Measurements from ENCODE around the gene MICU1. TPM values are rescaled to one million over a fixed set of nuclear protein-coding genes. Genes with fewer than 3 reads are reported as not detected.
"Not testable (repeated sequence)": the region's sequence is repeated elsewhere in the genome, so short reads cannot be mapped to it uniquely, and the experiment has no call there.

The MICU1 gene
- polyA plus RNA-seq, result 10 to 100 TPM; 15.0 to 18.1 TPM

GRCh38 chr10:72625608-72626443 lies at the start of gene MICU1:
TSS of gene MICU1 (minus strand) at chr10:72626079. CDS start at chr10:72566793, 59,286 bp downstream.
- Histone ChIP-seq H3K4me1 (ENCODE audit: control insufficient read depth in 2 of 2, insufficient read depth in 2 of 2, low read length in 1 of 2) (no peaks in the 10 kb centered on the region), H3K36me3 (ENCODE audit: control insufficient read depth in 2 of 2, insufficient read depth in 2 of 2, low read length in 1 of 2) (no peaks in the 10 kb centered on the region), H3K27me3 (ENCODE audit: control insufficient read depth in 1 of 2, insufficient read depth in 2 of 2, low read length in 2 of 2) (no peaks in the 10 kb centered on the region), H3K4me3 (ENCODE audit: low read depth in 1 of 2, low read length in 2 of 2) (peak within 1 kb of the TSS; percentile 81 to 93), H3K9me3 (ENCODE audit: control insufficient read depth in 2 of 2, insufficient read depth in 1 of 2, low read depth in 1 of 2, low read length in 1 of 2) (no peaks in the 10 kb centered on the region), H3K27ac (ENCODE audit: low read depth in 2 of 2, low read length in 1 of 2) (peak within 1 kb of the TSS; percentile 32 to 87)
- 0 to 1% methylated on average over 46 to 49 of the region's 49 CpGs for WGBS, 2 donors

GRCh38 chr10:72674174-72674573 lies 48.3 kb upstream of the MICU1 start:
- H3K4me3 ChIP-seq (ENCODE audit: low read depth in 1 of 2, low read length in 2 of 2); H3K36me3 ChIP-seq (ENCODE audit: control insufficient read depth in 2 of 2, insufficient read depth in 2 of 2, low read length in 1 of 2); H3K27ac ChIP-seq (ENCODE audit: low read depth in 2 of 2, low read length in 1 of 2); H3K9me3 ChIP-seq (ENCODE audit: control insufficient read depth in 2 of 2, insufficient read depth in 1 of 2, low read depth in 1 of 2, low read length in 1 of 2); H3K4me1 ChIP-seq (ENCODE audit: control insufficient read depth in 2 of 2, insufficient read depth in 2 of 2, low read length in 1 of 2); H3K27me3 ChIP-seq (ENCODE audit: control insufficient read depth in 1 of 2, insufficient read depth in 2 of 2, low read length in 2 of 2): not testable (repeated sequence)
- 90 to 93% methylated on average over 4 to 5 of the region's 5 CpGs for WGBS, 2 donors

GRCh38 chr10:72673280-72673679 lies 47.4 kb upstream of the MICU1 start:
- Histone ChIP-seq H3K4me1 (ENCODE audit: control insufficient read depth in 2 of 2, insufficient read depth in 2 of 2, low read length in 1 of 2) (no peaks in the 10 kb centered on the region), H3K4me3 (ENCODE audit: low read depth in 1 of 2, low read length in 2 of 2) (no peak overlapping the region), H3K36me3 (ENCODE audit: control insufficient read depth in 2 of 2, insufficient read depth in 2 of 2, low read length in 1 of 2) (no peaks in the 10 kb centered on the region), H3K9me3 (ENCODE audit: control insufficient read depth in 2 of 2, insufficient read depth in 1 of 2, low read depth in 1 of 2, low read length in 1 of 2) (no peaks in the 10 kb centered on the region), H3K27ac (ENCODE audit: low read depth in 2 of 2, low read length in 1 of 2) (no peak overlapping the region), H3K27me3 (ENCODE audit: control insufficient read depth in 1 of 2, insufficient read depth in 2 of 2, low read length in 2 of 2) (no peaks in the 10 kb centered on the region)
- whole genome bisulfite sequencing, 2 donors, result 77 to 92% methylated on average over 1 of the region's 1 CpG

- Histone ChIP-seq H3K9me3 (ENCODE audit: control insufficient read depth in 2 of 2, insufficient read depth in 1 of 2, low read depth in 1 of 2, low read length in 1 of 2) (no peaks in the 10 kb centered on the region), H3K4me3 (ENCODE audit: low read depth in 1 of 2, low read length in 2 of 2) (no peak overlapping the region), H3K27me3 (ENCODE audit: control insufficient read depth in 1 of 2, insufficient read depth in 2 of 2, low read length in 2 of 2) (no peaks in the 10 kb centered on the region), H3K27ac (ENCODE audit: low read depth in 2 of 2, low read length in 1 of 2) (no peak overlapping the region), H3K36me3 (ENCODE audit: control insufficient read depth in 2 of 2, insufficient read depth in 2 of 2, low read length in 1 of 2) (no peaks in the 10 kb centered on the region), H3K4me1 (ENCODE audit: control insufficient read depth in 2 of 2, insufficient read depth in 2 of 2, low read length in 1 of 2) (no peaks in the 10 kb centered on the region)
- 78 to 84% methylated on average over 3 of the region's 3 CpGs for WGBS, 2 donors
These were observed 41.5 kb upstream of the MICU1 start for GRCh38 chr10:72667207-72667864.

GRCh38 chr10:72665925-72666324 lies 40.0 kb upstream of the MICU1 start:
- WGBS, 2 donors, result 65 to 67% methylated on average over 4 of the region's 4 CpGs
- no peaks in the 10 kb centered on the region for H3K4me1 ChIP-seq (ENCODE audit: control insufficient read depth in 2 of 2, insufficient read depth in 2 of 2, low read length in 1 of 2)
- H3K4me3 ChIP-seq (ENCODE audit: low read depth in 1 of 2, low read length in 2 of 2), result no peak overlapping the region
- no peaks in the 10 kb centered on the region for H3K36me3 ChIP-seq (ENCODE audit: control insufficient read depth in 2 of 2, insufficient read depth in 2 of 2, low read length in 1 of 2)
- no peak overlapping the region for H3K27ac ChIP-seq (ENCODE audit: low read depth in 2 of 2, low read length in 1 of 2)
- H3K27me3 ChIP-seq (ENCODE audit: control insufficient read depth in 1 of 2, insufficient read depth in 2 of 2, low read length in 2 of 2), result no peaks in the 10 kb centered on the region
- peaks cover 0 to 2% of the 10 kb centered on the region in 2 donors for H3K9me3 ChIP-seq (ENCODE audit: control insufficient read depth in 2 of 2, insufficient read depth in 1 of 2, low read depth in 1 of 2, low read length in 1 of 2)

GRCh38 chr10:72663971-72664370 lies 38.1 kb upstream of the MICU1 start:
- Histone ChIP-seq H3K27ac (ENCODE audit: low read depth in 2 of 2, low read length in 1 of 2) (no peak overlapping the region), H3K9me3 (ENCODE audit: control insufficient read depth in 2 of 2, insufficient read depth in 1 of 2, low read depth in 1 of 2, low read length in 1 of 2) (peaks cover 0 to 2% of the 10 kb centered on the region in 2 donors), H3K36me3 (ENCODE audit: control insufficient read depth in 2 of 2, insufficient read depth in 2 of 2, low read length in 1 of 2) (no peaks in the 10 kb centered on the region), H3K4me1 (ENCODE audit: control insufficient read depth in 2 of 2, insufficient read depth in 2 of 2, low read length in 1 of 2) (no peaks in the 10 kb centered on the region), H3K4me3 (ENCODE audit: low read depth in 1 of 2, low read length in 2 of 2) (no peak overlapping the region), H3K27me3 (ENCODE audit: control insufficient read depth in 1 of 2, insufficient read depth in 2 of 2, low read length in 2 of 2) (no peaks in the 10 kb centered on the region)

GRCh38 chr10:72661431-72661830 lies 35.6 kb upstream of the MICU1 start:
- WGBS, 2 donors, result 83 to 100% methylated on average over 1 of the region's 1 CpG
- Histone ChIP-seq H3K9me3 (ENCODE audit: control insufficient read depth in 2 of 2, insufficient read depth in 1 of 2, low read depth in 1 of 2, low read length in 1 of 2) (peaks cover 0 to 2% of the 10 kb centered on the region in 2 donors), H3K4me3 (ENCODE audit: low read depth in 1 of 2, low read length in 2 of 2) (no peak overlapping the region), H3K36me3 (ENCODE audit: control insufficient read depth in 2 of 2, insufficient read depth in 2 of 2, low read length in 1 of 2) (no peaks in the 10 kb centered on the region), H3K27ac (ENCODE audit: low read depth in 2 of 2, low read length in 1 of 2) (no peak overlapping the region), H3K27me3 (ENCODE audit: control insufficient read depth in 1 of 2, insufficient read depth in 2 of 2, low read length in 2 of 2) (no peaks in the 10 kb centered on the region), H3K4me1 (ENCODE audit: control insufficient read depth in 2 of 2, insufficient read depth in 2 of 2, low read length in 1 of 2) (no peaks in the 10 kb centered on the region)

GRCh38 chr10:72660220-72660619 lies 34.3 kb upstream of the MICU1 start:
- Histone ChIP-seq H3K4me3 (ENCODE audit: low read depth in 1 of 2, low read length in 2 of 2) (no peak overlapping the region), H3K36me3 (ENCODE audit: control insufficient read depth in 2 of 2, insufficient read depth in 2 of 2, low read length in 1 of 2) (no peaks in the 10 kb centered on the region), H3K27ac (ENCODE audit: low read depth in 2 of 2, low read length in 1 of 2) (no peak overlapping the region), H3K4me1 (ENCODE audit: control insufficient read depth in 2 of 2, insufficient read depth in 2 of 2, low read length in 1 of 2) (no peaks in the 10 kb centered on the region), H3K9me3 (ENCODE audit: control insufficient read depth in 2 of 2, insufficient read depth in 1 of 2, low read depth in 1 of 2, low read length in 1 of 2) (peaks cover 0 to 2% of the 10 kb centered on the region in 2 donors), H3K27me3 (ENCODE audit: control insufficient read depth in 1 of 2, insufficient read depth in 2 of 2, low read length in 2 of 2) (no peaks in the 10 kb centered on the region)

GRCh38 chr10:72659694-72660093 lies 33.8 kb upstream of the MICU1 start:
- Histone ChIP-seq H3K36me3 (ENCODE audit: control insufficient read depth in 2 of 2, insufficient read depth in 2 of 2, low read length in 1 of 2) (no peaks in the 10 kb centered on the region), H3K4me1 (ENCODE audit: control insufficient read depth in 2 of 2, insufficient read depth in 2 of 2, low read length in 1 of 2) (no peaks in the 10 kb centered on the region), H3K27me3 (ENCODE audit: control insufficient read depth in 1 of 2, insufficient read depth in 2 of 2, low read length in 2 of 2) (no peaks in the 10 kb centered on the region), H3K9me3 (ENCODE audit: control insufficient read depth in 2 of 2, insufficient read depth in 1 of 2, low read depth in 1 of 2, low read length in 1 of 2) (peaks cover 0 to 2% of the 10 kb centered on the region in 2 donors), H3K27ac (ENCODE audit: low read depth in 2 of 2, low read length in 1 of 2) (no peak overlapping the region), H3K4me3 (ENCODE audit: low read depth in 1 of 2, low read length in 2 of 2) (no peak overlapping the region)
- WGBS, 2 donors, result 94 to 95% methylated on average over 8 of the region's 8 CpGs

All from esophagus (tissue), 2 donors.